Measurements from ENCODE around the gene AUNIP.

Gene AUNIP

DNA sequence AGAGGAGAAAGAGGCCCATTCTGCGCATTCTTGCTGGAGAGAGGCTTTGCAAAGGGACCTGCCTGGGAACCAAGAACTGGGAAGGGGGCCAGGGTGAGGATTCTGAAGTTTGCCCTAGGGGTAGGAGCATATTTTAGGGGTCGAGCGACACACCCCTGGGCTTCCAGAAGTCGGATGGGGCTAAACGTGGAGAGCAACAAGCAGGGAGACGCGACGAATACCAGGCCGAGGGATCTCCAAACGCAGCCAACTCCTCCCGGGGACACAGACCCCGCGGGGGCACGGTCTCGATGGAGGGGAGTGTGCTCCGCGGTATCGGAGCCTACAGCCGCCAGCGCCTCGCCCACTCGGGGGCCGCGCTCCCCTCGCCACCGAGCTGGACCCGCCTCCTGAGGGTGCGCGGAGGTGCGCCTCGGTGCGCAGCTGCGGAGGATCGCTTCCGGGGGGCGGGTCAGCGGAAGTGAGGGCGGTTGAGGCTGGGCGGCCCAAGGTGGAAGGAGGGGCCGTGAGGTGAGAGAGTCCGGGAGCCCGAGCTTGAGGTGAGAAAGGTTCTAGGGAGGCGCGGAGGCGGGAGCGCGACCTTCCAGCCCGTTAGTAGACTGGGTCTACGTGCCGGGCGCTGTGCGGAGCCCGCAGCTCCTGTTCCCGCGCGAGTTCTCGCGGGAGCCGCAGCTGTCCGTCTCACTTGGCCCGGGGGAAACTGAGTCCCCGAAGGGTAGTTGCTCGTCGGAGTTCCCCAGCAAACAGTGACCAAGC lies 39.6 kb downstream of the AUNIP start, which contains the start of gene MTFR1L (continued):
- TF ChIP-seq ZFP69B (tag by site-specific recombination; IDR thresholded peaks at IDR 0.05) (no peak), ZNF157 (tag by site-specific recombination; IDR thresholded peaks at IDR 0.05) (no peak), ZNF202 (tag by site-specific recombination; IDR thresholded peaks at IDR 0.05; ENCODE audit: borderline replicate concordance) (no peak), HOXD13 (CRISPR knock-in tag; IDR thresholded peaks at IDR 0.05; ENCODE audit: borderline replicate concordance) (no peak), ZNF830 (tag by site-specific recombination; IDR thresholded peaks at IDR 0.05; ENCODE audit: low read depth) (no peak), ZBTB20 (tag by site-specific recombination; IDR thresholded peaks at IDR 0.05) (peak; percentile 52; the same call in 1 of the 2 replicates), ZNF48 (tag by site-specific recombination; IDR thresholded peaks at IDR 0.05) (no peak), SCRT2 (tag by site-specific recombination; IDR thresholded peaks at IDR 0.05) (peak; percentile 93), ZNF169 (tag by site-specific recombination; IDR thresholded peaks at IDR 0.05) (no peak), ZNF19 (tag by site-specific recombination; IDR thresholded peaks at IDR 0.05; ENCODE audit: low read depth) (no peak), TCF7L2 (IDR thresholded peaks at IDR 0.05; ENCODE audit: borderline replicate concordance, low read depth, low read length) (no peak), ZNF561 (tag by site-specific recombination; IDR thresholded peaks at IDR 0.05; ENCODE audit: borderline replicate concordance) (no peak), ZNF571 (tag by site-specific recombination; IDR thresholded peaks at IDR 0.05) (no peak), EGR2 (tag by site-specific recombination; IDR thresholded peaks at IDR 0.05; ENCODE audit: low read depth) (peak; percentile 83), ZNF112 (tag by site-specific recombination; IDR thresholded peaks at IDR 0.05) (no peak), KLF10 (tag by site-specific recombination; IDR thresholded peaks at IDR 0.05) (peak; percentile 88), RBAK (tag by site-specific recombination; IDR thresholded peaks at IDR 0.05) (no peak), ZNF133 (tag by site-specific recombination; IDR thresholded peaks at IDR 0.05) (no peak), ZNF274 (IDR thresholded peaks at IDR 0.05; ENCODE audit: low read length) (no peak), ZNF274 (tag by site-specific recombination; IDR thresholded peaks at IDR 0.05; ENCODE audit: borderline replicate concordance) (no peak)
- TF ChIP-seq, protein P1, sequence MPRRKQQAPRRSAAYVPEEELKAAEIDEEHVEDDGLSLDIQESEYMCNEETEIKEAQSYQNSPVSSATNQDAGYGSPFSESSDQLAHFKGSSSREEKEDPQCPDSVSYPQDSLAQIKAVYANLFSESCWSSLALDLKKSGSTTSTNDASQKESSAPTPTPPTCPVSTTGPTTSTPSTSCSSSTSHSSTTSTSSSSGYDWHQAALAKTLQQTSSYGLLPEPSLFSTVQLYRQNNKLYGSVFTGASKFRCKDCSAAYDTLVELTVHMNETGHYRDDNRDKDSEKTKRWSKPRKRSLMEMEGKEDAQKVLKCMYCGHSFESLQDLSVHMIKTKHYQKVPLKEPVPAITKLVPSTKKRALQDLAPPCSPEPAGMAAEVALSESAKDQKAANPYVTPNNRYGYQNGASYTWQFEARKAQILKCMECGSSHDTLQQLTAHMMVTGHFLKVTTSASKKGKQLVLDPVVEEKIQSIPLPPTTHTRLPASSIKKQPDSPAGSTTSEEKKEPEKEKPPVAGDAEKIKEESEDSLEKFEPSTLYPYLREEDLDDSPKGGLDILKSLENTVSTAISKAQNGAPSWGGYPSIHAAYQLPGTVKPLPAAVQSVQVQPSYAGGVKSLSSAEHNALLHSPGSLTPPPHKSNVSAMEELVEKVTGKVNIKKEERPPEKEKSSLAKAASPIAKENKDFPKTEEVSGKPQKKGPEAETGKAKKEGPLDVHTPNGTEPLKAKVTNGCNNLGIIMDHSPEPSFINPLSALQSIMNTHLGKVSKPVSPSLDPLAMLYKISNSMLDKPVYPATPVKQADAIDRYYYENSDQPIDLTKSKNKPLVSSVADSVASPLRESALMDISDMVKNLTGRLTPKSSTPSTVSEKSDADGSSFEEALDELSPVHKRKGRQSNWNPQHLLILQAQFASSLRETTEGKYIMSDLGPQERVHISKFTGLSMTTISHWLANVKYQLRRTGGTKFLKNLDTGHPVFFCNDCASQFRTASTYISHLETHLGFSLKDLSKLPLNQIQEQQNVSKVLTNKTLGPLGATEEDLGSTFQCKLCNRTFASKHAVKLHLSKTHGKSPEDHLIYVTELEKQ (tag by site-specific recombination; IDR thresholded peaks at IDR 0.05; ENCODE audit: borderline replicate concordance) = no peak
- TF ChIP-seq, protein P2, sequence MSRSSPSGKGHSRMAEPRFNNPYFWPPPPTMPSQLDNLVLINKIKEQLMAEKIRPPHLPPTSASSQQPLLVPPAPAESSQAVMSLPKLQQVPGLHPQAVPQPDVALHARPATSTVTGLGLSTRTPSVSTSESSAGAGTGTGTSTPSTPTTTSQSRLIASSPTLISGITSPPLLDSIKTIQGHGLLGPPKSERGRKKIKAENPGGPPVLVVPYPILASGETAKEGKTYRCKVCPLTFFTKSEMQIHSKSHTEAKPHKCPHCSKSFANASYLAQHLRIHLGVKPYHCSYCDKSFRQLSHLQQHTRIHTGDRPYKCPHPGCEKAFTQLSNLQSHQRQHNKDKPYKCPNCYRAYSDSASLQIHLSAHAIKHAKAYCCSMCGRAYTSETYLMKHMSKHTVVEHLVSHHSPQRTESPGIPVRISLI (tag by site-specific recombination; IDR thresholded peaks at IDR 0.05) = no peak
- TF ChIP-seq, protein P3, sequence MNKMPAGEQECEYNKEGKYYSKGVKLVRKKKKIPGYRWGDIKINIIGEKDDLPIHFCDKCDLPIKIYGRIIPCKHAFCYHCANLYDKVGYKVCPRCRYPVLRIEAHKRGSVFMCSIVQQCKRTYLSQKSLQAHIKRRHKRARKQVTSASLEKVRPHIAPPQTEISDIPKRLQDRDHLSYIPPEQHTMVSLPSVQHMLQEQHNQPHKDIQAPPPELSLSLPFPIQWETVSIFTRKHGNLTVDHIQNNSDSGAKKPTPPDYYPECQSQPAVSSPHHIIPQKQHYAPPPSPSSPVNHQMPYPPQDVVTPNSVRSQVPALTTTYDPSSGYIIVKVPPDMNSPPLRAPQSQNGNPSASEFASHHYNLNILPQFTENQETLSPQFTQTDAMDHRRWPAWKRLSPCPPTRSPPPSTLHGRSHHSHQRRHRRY (tag by site-specific recombination; IDR thresholded peaks at IDR 0.05) = 0 out of 2 replicates have a peak, but pooled peaks have one; percentile 11
- TF ChIP-seq, protein P4, sequence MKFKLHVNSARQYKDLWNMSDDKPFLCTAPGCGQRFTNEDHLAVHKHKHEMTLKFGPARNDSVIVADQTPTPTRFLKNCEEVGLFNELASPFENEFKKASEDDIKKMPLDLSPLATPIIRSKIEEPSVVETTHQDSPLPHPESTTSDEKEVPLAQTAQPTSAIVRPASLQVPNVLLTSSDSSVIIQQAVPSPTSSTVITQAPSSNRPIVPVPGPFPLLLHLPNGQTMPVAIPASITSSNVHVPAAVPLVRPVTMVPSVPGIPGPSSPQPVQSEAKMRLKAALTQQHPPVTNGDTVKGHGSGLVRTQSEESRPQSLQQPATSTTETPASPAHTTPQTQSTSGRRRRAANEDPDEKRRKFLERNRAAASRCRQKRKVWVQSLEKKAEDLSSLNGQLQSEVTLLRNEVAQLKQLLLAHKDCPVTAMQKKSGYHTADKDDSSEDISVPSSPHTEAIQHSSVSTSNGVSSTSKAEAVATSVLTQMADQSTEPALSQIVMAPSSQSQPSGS (tag by site-specific recombination; IDR thresholded peaks at IDR 0.05; ENCODE audit: low read depth) = no peak
- TF ChIP-seq, protein P5, sequence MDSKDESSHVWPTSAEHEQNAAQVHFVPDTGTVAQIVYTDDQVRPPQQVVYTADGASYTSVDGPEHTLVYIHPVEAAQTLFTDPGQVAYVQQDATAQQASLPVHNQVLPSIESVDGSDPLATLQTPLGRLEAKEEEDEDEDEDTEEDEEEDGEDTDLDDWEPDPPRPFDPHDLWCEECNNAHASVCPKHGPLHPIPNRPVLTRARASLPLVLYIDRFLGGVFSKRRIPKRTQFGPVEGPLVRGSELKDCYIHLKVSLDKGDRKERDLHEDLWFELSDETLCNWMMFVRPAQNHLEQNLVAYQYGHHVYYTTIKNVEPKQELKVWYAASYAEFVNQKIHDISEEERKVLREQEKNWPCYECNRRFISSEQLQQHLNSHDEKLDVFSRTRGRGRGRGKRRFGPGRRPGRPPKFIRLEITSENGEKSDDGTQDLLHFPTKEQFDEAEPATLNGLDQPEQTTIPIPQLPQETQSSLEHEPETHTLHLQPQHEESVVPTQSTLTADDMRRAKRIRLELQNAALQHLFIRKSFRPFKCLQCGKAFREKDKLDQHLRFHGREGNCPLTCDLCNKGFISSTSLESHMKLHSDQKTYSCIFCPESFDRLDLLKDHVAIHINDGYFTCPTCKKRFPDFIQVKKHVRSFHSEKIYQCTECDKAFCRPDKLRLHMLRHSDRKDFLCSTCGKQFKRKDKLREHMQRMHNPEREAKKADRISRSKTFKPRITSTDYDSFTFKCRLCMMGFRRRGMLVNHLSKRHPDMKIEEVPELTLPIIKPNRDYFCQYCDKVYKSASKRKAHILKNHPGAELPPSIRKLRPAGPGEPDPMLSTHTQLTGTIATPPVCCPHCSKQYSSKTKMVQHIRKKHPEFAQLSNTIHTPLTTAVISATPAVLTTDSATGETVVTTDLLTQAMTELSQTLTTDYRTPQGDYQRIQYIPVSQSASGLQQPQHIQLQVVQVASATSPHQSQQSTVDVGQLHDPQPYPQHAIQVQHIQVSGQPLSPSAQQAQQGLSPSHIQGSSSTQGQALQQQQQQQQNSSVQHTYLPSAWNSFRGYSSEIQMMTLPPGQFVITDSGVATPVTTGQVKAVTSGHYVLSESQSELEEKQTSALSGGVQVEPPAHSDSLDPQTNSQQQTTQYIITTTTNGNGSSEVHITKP (tag by site-specific recombination; IDR thresholded peaks at IDR 0.05) = peak; percentile 87
- TF ChIP-seq, protein P6, sequence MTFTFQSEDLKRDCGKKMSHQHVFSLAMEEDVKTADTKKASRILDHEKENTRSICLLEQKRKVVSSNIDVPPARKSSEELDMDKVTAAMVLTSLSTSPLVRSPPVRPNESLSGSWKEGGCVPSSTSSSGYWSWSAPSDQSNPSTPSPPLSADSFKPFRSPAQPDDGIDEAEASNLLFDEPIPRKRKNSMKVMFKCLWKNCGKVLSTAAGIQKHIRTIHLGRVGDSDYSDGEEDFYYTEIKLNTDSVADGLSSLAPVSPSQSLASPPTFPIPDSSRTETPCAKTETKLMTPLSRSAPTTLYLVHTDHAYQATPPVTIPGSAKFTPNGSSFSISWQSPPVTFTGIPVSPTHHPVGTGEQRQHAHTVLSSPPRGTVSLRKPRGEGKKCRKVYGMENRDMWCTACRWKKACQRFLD (tag by site-specific recombination; IDR thresholded peaks at IDR 0.05) = no peak
